Stimulated activated CD4-positive, alpha-beta T cell treated with anti-CD3 and anti-CD28 coated beads, Interleukin-4, amount 100 ng/mL, for 48 hours (primary cell): Measurements from ENCODE around the gene CT47B1.
"Not testable (repeated sequence)": the region's sequence is repeated elsewhere in the genome, so short reads cannot be mapped to it uniquely, and the experiment has no call there.

ENCODE experiments used
- DNase-seq, 2 donors: peaks; one replicate each; pipeline ENCODE4 v3.0.0-alpha.2; 2020; ENCODE audit warnings: low read depth in 2 of 2

The CT47B1 gene

DNA sequence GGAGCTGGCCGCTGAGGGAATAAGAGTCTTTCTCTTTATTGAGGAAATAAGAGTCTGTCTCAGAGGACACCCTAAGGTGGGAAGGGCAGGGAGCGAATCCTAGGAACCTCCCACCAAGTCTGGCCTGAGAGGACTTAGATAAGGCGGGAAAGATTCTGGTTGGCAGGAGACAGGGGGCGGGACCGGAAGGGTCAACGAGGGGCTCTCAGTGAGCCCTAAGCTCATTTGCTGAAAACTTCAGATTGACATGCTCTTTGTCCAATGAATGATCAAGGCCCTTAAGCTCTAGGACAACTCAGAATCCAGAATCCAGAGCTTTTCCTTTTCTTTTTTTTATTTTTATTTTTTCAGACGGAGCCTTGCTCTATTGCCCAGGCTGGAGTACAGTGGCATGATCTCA is at the start of gene CT47B1:
Gene CT47B1, minus strand, starts transcription at position 101 of the 400 bp plus-strand sequence. CDS start 196 bp downstream, outside the sequence.
- DNase-seq = not testable (repeated sequence)

DNA sequence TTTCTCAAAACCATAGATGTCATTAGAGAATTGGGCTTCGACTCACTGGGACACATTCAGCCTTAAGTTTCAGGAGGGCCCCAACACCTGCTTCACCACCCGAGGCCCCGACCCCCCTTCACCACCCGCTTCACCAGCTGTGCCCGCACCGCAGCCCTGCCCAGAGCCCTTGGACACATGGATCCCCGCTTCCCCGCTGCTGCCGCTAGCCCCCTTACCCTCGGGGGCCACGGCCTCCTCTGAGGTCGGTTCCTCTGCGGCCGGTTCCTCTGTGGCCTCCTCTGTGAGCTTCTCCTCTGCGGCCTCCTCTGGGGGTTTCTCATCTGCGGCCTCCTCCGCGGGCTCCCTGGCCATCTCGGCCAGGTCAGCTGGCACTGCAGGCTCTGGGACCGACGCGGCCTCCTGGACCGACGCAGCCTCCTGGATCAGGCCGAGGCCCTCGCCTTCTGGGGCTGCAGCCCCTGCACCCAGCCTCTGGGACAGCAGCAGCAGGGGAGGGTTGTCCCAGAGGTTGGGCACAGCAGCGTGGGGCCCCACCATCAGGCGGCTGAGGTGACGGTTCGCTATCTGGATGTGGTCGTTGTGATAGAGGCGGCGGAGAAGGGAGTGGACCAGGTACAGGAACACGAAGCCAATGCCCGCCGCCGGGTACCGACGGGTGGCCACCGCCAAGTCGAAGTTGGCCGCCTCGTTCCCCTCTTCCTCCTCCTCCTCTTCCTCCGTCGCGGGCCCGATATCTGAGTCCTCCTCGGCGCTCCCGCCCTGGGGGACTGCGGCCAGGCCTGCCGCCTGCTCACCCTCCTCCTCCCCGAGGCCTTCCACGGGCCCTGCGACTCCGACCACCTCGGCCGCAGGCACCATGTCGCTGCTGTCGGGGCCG is 748 bp downstream of the CT47B1 start:
- no peak for DNase-seq

DNA sequence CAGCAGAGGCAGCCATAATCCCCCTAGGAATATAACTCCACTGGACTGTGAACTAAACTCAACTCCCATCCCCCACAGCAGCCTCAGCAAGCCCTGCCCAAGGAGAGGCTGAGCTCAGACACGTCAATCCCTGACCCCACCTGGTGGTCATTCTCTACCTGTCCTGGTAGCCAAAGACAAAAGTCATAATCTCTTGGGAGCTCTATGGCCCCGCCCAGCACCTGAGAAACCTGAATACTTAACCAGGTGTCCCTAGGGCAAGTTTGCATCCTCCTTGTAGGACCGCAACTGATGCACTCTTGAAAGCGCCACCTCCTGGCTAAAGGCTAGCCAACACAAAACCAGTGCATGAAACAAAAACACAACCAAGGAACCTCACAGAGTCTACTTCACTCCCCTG is 18.4 kb downstream of the CT47B1 start:
- DNase-seq = no peak

DNA sequence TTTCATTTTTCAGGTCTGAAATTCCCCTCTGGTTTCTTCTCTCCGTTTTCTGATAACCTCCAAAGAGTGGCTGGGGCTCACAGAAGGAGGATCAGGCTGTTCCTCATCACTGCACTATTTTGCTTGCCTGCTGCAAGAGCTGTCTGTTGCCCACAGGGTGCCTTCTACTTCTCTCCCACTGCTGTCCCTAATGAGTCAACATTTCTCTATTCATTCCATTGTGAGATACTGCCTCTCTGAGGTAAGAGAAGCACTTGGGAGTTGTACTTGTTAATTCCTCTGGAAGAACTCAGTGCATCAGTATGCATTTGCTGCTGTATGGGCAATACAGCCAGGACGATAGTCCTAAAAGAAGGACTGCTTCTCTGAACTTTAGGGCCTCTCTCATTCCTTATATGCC is 34.8 kb downstream of the CT47B1 start:
- no peak for DNase-seq

DNA sequence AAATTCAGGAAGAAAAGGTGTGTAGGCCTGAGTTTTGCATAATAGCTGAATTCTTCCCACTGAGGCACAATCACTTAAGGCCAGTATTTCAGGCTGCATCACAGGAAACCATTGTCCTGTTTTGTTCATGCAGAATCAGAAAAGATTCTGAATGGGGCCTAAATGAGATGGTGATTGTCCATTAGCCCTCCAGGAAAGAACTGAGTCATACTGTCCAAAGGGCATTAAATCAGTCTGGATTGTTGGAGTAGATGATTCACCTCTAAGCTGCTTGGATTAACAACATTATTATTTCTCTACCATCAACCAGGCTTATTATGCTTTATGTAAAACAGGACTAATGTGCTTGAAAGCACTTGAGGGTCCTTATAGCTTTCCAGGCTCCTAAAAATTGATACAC is 36.2 kb downstream of the CT47B1 start:
- DNase-seq = no peak

DNA sequence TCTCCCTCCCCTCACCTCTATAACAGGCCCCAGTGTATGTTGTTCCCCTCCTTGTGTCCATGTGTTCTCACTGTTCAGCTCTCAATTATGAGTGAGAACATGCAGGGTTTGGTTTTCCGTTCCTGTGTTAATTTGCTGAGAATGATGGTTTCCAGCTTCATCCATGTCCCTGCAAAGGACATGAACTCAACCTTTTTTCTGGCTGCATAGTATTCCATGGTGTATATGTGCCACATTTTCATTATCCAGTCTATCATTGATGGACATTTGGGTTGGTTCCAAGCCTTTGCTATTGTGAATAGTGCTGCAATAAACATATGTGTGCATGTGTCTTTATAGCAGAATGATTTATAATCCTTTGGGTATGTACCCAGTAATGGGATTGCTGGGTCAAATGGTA is 48.5 kb downstream of the CT47B1 start:
- not testable (repeated sequence) for DNase-seq

DNA sequence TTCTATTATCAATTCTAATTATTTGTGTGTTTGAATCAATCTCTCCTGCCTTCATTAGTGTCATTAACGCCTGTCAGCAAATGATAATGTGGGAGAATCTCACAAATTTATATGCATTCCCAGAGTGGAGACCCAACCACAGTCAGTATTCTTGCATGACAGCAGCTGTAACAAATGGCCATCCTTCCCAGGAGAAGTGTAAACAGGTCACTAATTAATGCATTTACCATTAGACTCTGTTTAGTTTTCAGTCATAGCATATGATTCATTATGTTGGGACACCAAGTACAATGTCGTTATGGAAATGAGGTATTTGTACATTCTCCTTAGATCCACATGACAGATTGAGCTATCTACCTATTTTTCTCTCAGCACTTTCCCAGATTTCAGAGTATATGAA is 50.5 kb downstream of the CT47B1 start:
- DNase-seq = no peak

DNA sequence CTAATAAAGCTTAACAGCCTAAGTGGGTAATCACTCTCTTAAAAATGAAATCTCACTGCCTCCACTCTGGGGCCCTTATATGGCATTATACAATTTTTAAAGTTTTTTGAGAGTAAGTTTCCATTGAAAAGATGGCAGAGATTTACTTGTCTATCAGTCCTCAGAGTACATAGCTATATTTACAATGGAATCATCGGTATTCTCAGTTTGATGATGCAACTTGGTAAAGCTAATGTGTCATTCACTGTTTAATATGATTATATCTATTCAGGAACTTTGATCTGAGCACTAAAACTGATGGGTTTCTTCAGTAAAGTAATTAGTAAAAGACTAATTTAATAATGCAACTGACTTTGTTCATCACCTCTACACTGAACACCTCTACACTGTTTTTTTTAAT is 51.6 kb downstream of the CT47B1 start:
- DNase-seq = no peak

DNA sequence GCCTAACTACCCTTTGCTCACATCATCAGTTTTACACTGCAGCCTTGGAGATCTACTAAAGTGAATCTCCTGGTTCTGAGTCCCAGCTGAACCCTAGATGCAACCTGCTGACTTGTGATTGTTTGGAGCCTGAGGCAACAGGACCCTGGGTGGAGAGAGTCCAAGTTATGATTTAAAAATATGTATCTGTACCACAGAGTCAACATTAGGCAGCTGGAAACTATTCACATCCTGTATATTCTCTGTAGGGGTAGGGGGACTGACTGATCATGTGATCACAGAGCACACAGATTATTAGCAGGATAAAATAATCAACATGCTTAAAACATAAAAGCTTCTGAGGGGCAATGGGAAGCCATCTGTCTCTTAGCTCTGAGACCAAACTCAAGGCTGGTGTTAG is 52.1 kb downstream of the CT47B1 start:
- DNase-seq = no peak
